K562 (cell line): ENCODE measurements around the gene RABEPK. TPM values are rescaled to one million over a fixed set of nuclear protein-coding genes. Genes with fewer than 3 reads are reported as not detected.

Experiments used
- CBX3 ChIP-seq, 2 experiments: IDR thresholded peaks; 1 replicate in 1 of 2; 2 replicates in 1 of 2; pipeline ENCODE4 v1.6.1; 2012; ENCODE audit warnings: inconsistent platforms in 2 of 2, low read length in 2 of 2, borderline replicate concordance in 1 of 2, control low read depth in 1 of 2
- CHD1 ChIP-seq: fragments of 200-600 bp; sonication (generic); IDR thresholded peaks from one replicate; pipeline ENCODE4 v1.6.1; 2012; ENCODE audit warnings: mild to moderate bottlenecking, moderate library complexity, low read length, inconsistent platforms
- CREBBP ChIP-seq: IDR thresholded peaks from one replicate; pipeline ENCODE4 v1.6.1; 2012; ENCODE audit warnings: low read depth, mild to moderate bottlenecking, control low read depth, inconsistent platforms, low read length
- FOXP1 ChIP-seq: sonication (generic); formaldehyde crosslinking; IDR thresholded peaks from 2 replicates; pipeline ENCODE4 v1.8.0; 2022; ENCODE audit warnings: mild to moderate bottlenecking, missing genetic modification reagents
- FOXP4 ChIP-seq: sonication (generic); formaldehyde crosslinking; IDR thresholded peaks from 2 replicates; pipeline ENCODE4 v1.8.0; 2022; ENCODE audit warnings: mild to moderate bottlenecking, missing genetic modification reagents, borderline replicate concordance
- HDAC8 ChIP-seq: fragments of 450-650 bp; IDR thresholded peaks from 2 replicates; pipeline ENCODE4 v1.6.1; 2016; ENCODE audit warnings: mild to moderate bottlenecking, missing genetic modification characterization, moderate library complexity, missing compliant biosample characterization
- HMBOX1 ChIP-seq: sonication (generic); IDR thresholded peaks from 2 replicates; pipeline ENCODE4 v1.6.1; 2016
- IRF9 ChIP-seq: fragments of 450-650 bp; IDR thresholded peaks from 2 replicates; pipeline ENCODE4 v1.6.1; 2016; ENCODE audit warnings: missing biosample characterization, missing genetic modification characterization
- MEF2A ChIP-seq: IDR thresholded peaks from 2 replicates; pipeline ENCODE4 v1.6.1; 2011; ENCODE audit warnings: low read depth, mild to moderate bottlenecking, low read length, moderate library complexity; ENCODE audit not compliant: control insufficient read depth
- PHF8 ChIP-seq: fragments of 200-600 bp; sonication (generic); IDR thresholded peaks from 2 replicates; pipeline ENCODE4 v1.6.1; 2012; ENCODE audit warnings: mixed run types, mild to moderate bottlenecking, inconsistent platforms, low read length, moderate library complexity, borderline replicate concordance
- PTRF ChIP-seq: fragments of 450-650 bp; IDR thresholded peaks from 2 replicates; pipeline ENCODE4 v1.6.1; 2016; ENCODE audit warnings: mild to moderate bottlenecking, missing genetic modification characterization, missing compliant biosample characterization
- RBM39 ChIP-seq: fragments of 200-400 bp; formaldehyde crosslinking; optimal IDR thresholded peaks from 2 replicates; pipeline ENCODE3; 2018; ENCODE audit warnings: low read depth, low read length
- RHOXF2B ChIP-seq: fragments of 250-450 bp; sonication (Bioruptor Pico); conservative IDR thresholded peaks from 2 replicates; pipeline ENCODE4 v1.5.1; 2021
- SMAD4 ChIP-seq: fragments of 250-450 bp; sonication (Bioruptor Pico); conservative IDR thresholded peaks from 2 replicates; pipeline ENCODE4 v1.8.0; 2021; ENCODE audit warnings: inconsistent platforms, mild to moderate bottlenecking, moderate library complexity
- SNAPC5 ChIP-seq: fragments of 250-450 bp; sonication (Bioruptor Pico); IDR thresholded peaks from 2 replicates; pipeline ENCODE4 v1.8.0; 2021; ENCODE audit warnings: moderate library complexity, mild to moderate bottlenecking, inconsistent platforms
- SPI1 ChIP-seq: IDR thresholded peaks from 2 replicates; pipeline ENCODE4 v1.6.1; 2011; ENCODE audit warnings: low read depth, low read length, control low read depth, borderline replicate concordance
- SRSF3 ChIP-seq: fragments of 200-400 bp; formaldehyde crosslinking; IDR thresholded peaks from 2 replicates; pipeline ENCODE4 v1.6.1; 2016; ENCODE audit warnings: mild to moderate bottlenecking, low read length, moderate library complexity; ENCODE audit not compliant: insufficient read depth
- TAF1 ChIP-seq: IDR thresholded peaks from 2 replicates; pipeline ENCODE4 v1.6.1; 2011; ENCODE audit warnings: mild to moderate bottlenecking, low read length, moderate library complexity; ENCODE audit not compliant: insufficient read depth, control insufficient read depth, severe bottlenecking; ENCODE audit errors: extremely low read depth
- ZC3H8 ChIP-seq: fragments of 450-650 bp; IDR thresholded peaks from 2 replicates; pipeline ENCODE4 v1.6.1; 2017
- ZNF324 ChIP-seq: fragments of 250-450 bp; sonication (Bioruptor Pico); IDR thresholded peaks from 2 replicates; pipeline ENCODE4 v1.4.0; 2020; ENCODE audit warnings: mild to moderate bottlenecking
- ZNF511 ChIP-seq: sonication (generic); formaldehyde crosslinking; IDR thresholded peaks from 2 replicates; pipeline ENCODE4 v1.8.0; 2022; ENCODE audit warnings: mild to moderate bottlenecking, missing genetic modification reagents
- polyA plus RNA-seq, 8 experiments: library from polyadenylated mRNA; depleted of rRNA in 4 of 8; stranded (reverse) in 5 of 8; unstranded in 3 of 8; fragments of >200 nt; fragmentation: Nextera tagmentation in 2 of 8; fragmentation: Illumina TruSeq in 1 of 8; extraction: Ambion mirVana in 2 of 8; extraction: Trizol in 1 of 8; gene quantifications; 2 replicates each; pipeline versions ENCODE4 v1.2.1 to v1.2.3, GENCODE V29; 2011 to 2014; ENCODE audit warnings: inconsistent platforms in 1 of 8, missing spikeins in 1 of 8
- total RNA-seq, 7 experiments: library from RNA; depleted of rRNA in 6 of 7; stranded (reverse); fragments of >200 nt in 6 of 7; fragmentation: Illumina TruSeq in 2 of 7; extraction: Trizol in 2 of 7; gene quantifications; 2 replicates each; pipeline versions ENCODE4 v1.2.1 to v1.2.3, GENCODE V29; 2011 to 2021; ENCODE audit warnings: low replicate concordance in 1 of 7

Gene RABEPK
- total and polyA plus RNA-seq, 9 of the 15 experiments (the other 6 are each of a cell fraction or from before 2014, with no cell fraction given), result 38.3 to 113 (median 52.8) TPM

GRCh38 chr9:125241863-125242739, 41.8 kb downstream of the RABEPK start (continued):
- TF ChIP-seq HMBOX1 (peak; percentile 18; the same call in 1 of the 2 replicates), RHOXF2B (peak; percentile 62; the same call in 1 of the 2 replicates), FOXP4 (no peak), IRF9 (tag) (0 out of 2 replicates have a peak, but pooled peaks have one; percentile 18), SNAPC5 (CRISPR knock-in tag) (no peak), MEF2A (no peak), ZNF511 (peak; percentile 85; the same call in 1 of the 2 replicates), SMAD4 (peak; percentile 15; the same call in 1 of the 2 replicates), HDAC8 (tag) (peak; percentile 61; the same call in 1 of the 2 replicates), CBX3 (IDR thresholded peaks at IDR 0.05; ENCODE audit: borderline replicate concordance in 1 of 2, low read length in 2 of 2) (0 out of 3 replicates have a peak, but pooled peaks of 1 of the 2 experiments have one; percentile 33), PHF8 (no peak; the same call in 1 of the 2 replicates), CHD1 (peak; percentile 65), ZC3H8 (no peak), SPI1 (peak; percentile 32; the same call in 1 of the 2 replicates), FOXP1 (CRISPR knock-in tag) (no peak), CREBBP (no peak), TAF1 (peak; percentile 54), RBM39 (peak; percentile 4), PTRF (tag) (peak; percentile 64; the same call in 1 of the 2 replicates), SRSF3 (0 out of 2 replicates have a peak, but pooled peaks have one; percentile 68), ZNF324 (CRISPR knock-in tag) (0 out of 2 replicates have a peak, but pooled peaks have one; percentile 8)
